ENCODE results near the gene NPC2. TPM values are rescaled to one million over a fixed set of nuclear protein-coding genes. Genes with fewer than 3 reads are reported as not detected.

The NPC2 gene
- total RNA-seq, 1 experiment from 2014 or later = 87.1 TPM

GRCh38 chr14:74486164-74486563 is 6.9 kb downstream of the NPC2 start:
- in situ Hi-C loops (cut with HindIII; ENCODE audit: low pct_unique_long_range_greater_than_20kb, low sequenced_read_pairs) = loop anchor here (25.0 kb wide), 1 partner anchor 124 kb away; no protein-coding TSS in a partner anchor
- no peak for DNase-seq (ENCODE audit: low read depth)

GRCh38 chr14:74483321-74483720 is 9.8 kb downstream of the NPC2 start:
- no peak for DNase-seq (ENCODE audit: low read depth)
- in situ Hi-C loops (cut with HindIII; ENCODE audit: low pct_unique_long_range_greater_than_20kb, low sequenced_read_pairs) = loop anchor here (25.0 kb wide), 1 partner anchor 121 kb away; no protein-coding TSS in a partner anchor

GRCh38 chr14:74482571-74482970 is 10.5 kb downstream of the NPC2 start:
- no peak for DNase-seq (ENCODE audit: low read depth)
- in situ Hi-C loops (cut with HindIII; ENCODE audit: low pct_unique_long_range_greater_than_20kb, low sequenced_read_pairs) = loop anchor here (25.0 kb wide), 1 partner anchor 120 kb away; no protein-coding TSS in a partner anchor

GRCh38 chr14:74480046-74480445 is 13.1 kb downstream of the NPC2 start:
- DNase-seq (ENCODE audit: low read depth) = no peak
- in situ Hi-C loops (cut with HindIII; ENCODE audit: low pct_unique_long_range_greater_than_20kb, low sequenced_read_pairs) = loop anchor here (25.0 kb wide), 1 partner anchor 118 kb away; no protein-coding TSS in a partner anchor

- peak; percentile 11 for DNase-seq (ENCODE audit: low read depth)
- in situ Hi-C loops (cut with HindIII; ENCODE audit: low pct_unique_long_range_greater_than_20kb, low sequenced_read_pairs) = loop anchor here (25.0 kb wide), 1 partner anchor 117 kb away; no protein-coding TSS in a partner anchor
Measured at GRCh38 chr14:74478996-74479635, 14.0 kb downstream of the NPC2 start.

GRCh38 chr14:74476607-74477006 is 16.5 kb downstream of the NPC2 start:
- DNase-seq (ENCODE audit: low read depth) = no peak
- in situ Hi-C loops (cut with HindIII; ENCODE audit: low pct_unique_long_range_greater_than_20kb, low sequenced_read_pairs) = loop anchor here (25.0 kb wide), 1 partner anchor 114 kb away; no protein-coding TSS in a partner anchor

- in situ Hi-C loops (cut with HindIII; ENCODE audit: low pct_unique_long_range_greater_than_20kb, low sequenced_read_pairs) = loop anchor here (25.0 kb wide), 1 partner anchor 114 kb away; no protein-coding TSS in a partner anchor
- DNase-seq (ENCODE audit: low read depth) = no peak
Measured at GRCh38 chr14:74476107-74476506, 17.0 kb downstream of the NPC2 start.

- DNase-seq (ENCODE audit: low read depth) = peak; percentile 18
- in situ Hi-C loops (cut with HindIII; ENCODE audit: low pct_unique_long_range_greater_than_20kb, low sequenced_read_pairs) = loop anchor here (25.0 kb wide), 1 partner anchor 113 kb away; no protein-coding TSS in a partner anchor
Measured at GRCh38 chr14:74475678-74476077, 17.4 kb downstream of the NPC2 start.

GRCh38 chr14:74474376-74474775 is 18.7 kb downstream of the NPC2 start:
- in situ Hi-C loops (cut with HindIII; ENCODE audit: low pct_unique_long_range_greater_than_20kb, low sequenced_read_pairs) = no loop called here
- no peak for DNase-seq (ENCODE audit: low read depth)

GRCh38 chr14:74472601-74473000 is 20.5 kb downstream of the NPC2 start:
- in situ Hi-C loops (cut with HindIII; ENCODE audit: low pct_unique_long_range_greater_than_20kb, low sequenced_read_pairs) = no loop called here

GRCh38 chr14:74469548-74470518 is 23.3 kb downstream of the NPC2 start:
- in situ Hi-C loops (cut with HindIII; ENCODE audit: low pct_unique_long_range_greater_than_20kb, low sequenced_read_pairs) = no loop called here
- no peak for DNase-seq (ENCODE audit: low read depth)

More at GRCh38 chr14:74472601-74473000, 20.5 kb downstream of the NPC2 start:
- DNase-seq (ENCODE audit: low read depth) = no peak

GRCh38 chr14:74468513-74468912 is 24.6 kb downstream of the NPC2 start:
- in situ Hi-C loops (cut with HindIII; ENCODE audit: low pct_unique_long_range_greater_than_20kb, low sequenced_read_pairs) = no loop called here
- DNase-seq (ENCODE audit: low read depth) = no peak

- in situ Hi-C loops (cut with HindIII; ENCODE audit: low pct_unique_long_range_greater_than_20kb, low sequenced_read_pairs) = no loop called here
- DNase-seq (ENCODE audit: low read depth) = no peak
Measured at GRCh38 chr14:74465335-74465734, 27.8 kb downstream of the NPC2 start.

GRCh38 chr14:74464785-74465184 is 28.3 kb downstream of the NPC2 start:
- no peak for DNase-seq (ENCODE audit: low read depth)
- in situ Hi-C loops (cut with HindIII; ENCODE audit: low pct_unique_long_range_greater_than_20kb, low sequenced_read_pairs) = no loop called here

GRCh38 chr14:74463697-74464096 is 29.4 kb downstream of the NPC2 start:
- in situ Hi-C loops (cut with HindIII; ENCODE audit: low pct_unique_long_range_greater_than_20kb, low sequenced_read_pairs) = no loop called here
- DNase-seq (ENCODE audit: low read depth) = no peak

GRCh38 chr14:74462993-74463392 is 30.1 kb downstream of the NPC2 start:
- no peak for DNase-seq (ENCODE audit: low read depth)
- in situ Hi-C loops (cut with HindIII; ENCODE audit: low pct_unique_long_range_greater_than_20kb, low sequenced_read_pairs) = no loop called here

- in situ Hi-C loops (cut with HindIII; ENCODE audit: low pct_unique_long_range_greater_than_20kb, low sequenced_read_pairs) = no loop called here
- DNase-seq (ENCODE audit: low read depth) = no peak
Measured at GRCh38 chr14:74459976-74460375, 33.1 kb downstream of the NPC2 start.

- DNase-seq (ENCODE audit: low read depth) = no peak
- in situ Hi-C loops (cut with HindIII; ENCODE audit: low pct_unique_long_range_greater_than_20kb, low sequenced_read_pairs) = no loop called here
Measured at GRCh38 chr14:74459289-74459946, 33.7 kb downstream of the NPC2 start.

Measured in Caki2 (cell line).